DND-41 (cell line): ENCODE results near the gene PDE4D.

Experiments
- EZH2 ChIP-seq: IDR thresholded peaks from 3 replicates; pipeline ENCODE4 v1.6.1; 2012; ENCODE audit warnings: borderline replicate concordance, low read depth, mild to moderate bottlenecking, moderate library complexity, low read length, inconsistent platforms; ENCODE audit not compliant: severe bottlenecking
- TF ChIP-seq, protein P1 (sequence below): IDR thresholded peaks from 2 replicates; pipeline ENCODE4 v1.5.1; 2012; ENCODE audit warnings: borderline replicate concordance, low read length, moderate library complexity, mild to moderate bottlenecking; ENCODE audit not compliant: poor library complexity, severe bottlenecking; ENCODE audit errors: extremely low read depth

DNA sequence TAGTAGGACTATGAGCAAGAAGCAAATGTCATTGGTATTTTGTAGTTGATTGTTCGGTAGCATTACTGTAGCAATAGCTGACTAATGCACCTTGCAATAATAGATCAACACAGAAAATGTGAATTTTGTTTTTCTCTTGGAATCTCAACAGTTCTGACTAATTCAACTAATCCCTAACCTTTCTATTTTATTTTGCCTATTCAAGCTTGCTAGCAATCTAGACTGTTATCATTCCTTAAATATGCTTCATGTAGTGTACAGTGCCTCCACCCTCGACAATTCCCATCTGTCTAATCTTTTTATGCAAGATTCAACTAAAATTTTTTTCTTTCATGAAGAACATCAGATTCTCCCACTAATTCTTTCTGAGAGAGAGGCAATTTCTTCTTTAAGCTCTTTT is 570.6 kb downstream of the PDE4D start:
- TF ChIP-seq, protein P1, sequence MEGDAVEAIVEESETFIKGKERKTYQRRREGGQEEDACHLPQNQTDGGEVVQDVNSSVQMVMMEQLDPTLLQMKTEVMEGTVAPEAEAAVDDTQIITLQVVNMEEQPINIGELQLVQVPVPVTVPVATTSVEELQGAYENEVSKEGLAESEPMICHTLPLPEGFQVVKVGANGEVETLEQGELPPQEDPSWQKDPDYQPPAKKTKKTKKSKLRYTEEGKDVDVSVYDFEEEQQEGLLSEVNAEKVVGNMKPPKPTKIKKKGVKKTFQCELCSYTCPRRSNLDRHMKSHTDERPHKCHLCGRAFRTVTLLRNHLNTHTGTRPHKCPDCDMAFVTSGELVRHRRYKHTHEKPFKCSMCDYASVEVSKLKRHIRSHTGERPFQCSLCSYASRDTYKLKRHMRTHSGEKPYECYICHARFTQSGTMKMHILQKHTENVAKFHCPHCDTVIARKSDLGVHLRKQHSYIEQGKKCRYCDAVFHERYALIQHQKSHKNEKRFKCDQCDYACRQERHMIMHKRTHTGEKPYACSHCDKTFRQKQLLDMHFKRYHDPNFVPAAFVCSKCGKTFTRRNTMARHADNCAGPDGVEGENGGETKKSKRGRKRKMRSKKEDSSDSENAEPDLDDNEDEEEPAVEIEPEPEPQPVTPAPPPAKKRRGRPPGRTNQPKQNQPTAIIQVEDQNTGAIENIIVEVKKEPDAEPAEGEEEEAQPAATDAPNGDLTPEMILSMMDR: no peak
- no peak for TF ChIP-seq EZH2
